Endometrial microvascular endothelial cells (primary cell): Measurements from ENCODE around the gene KRT27. TPM values are rescaled to one million over a fixed set of nuclear protein-coding genes. Genes with fewer than 3 reads are reported as not detected.

ENCODE experiments used
- in situ Hi-C: cut with HindIII; loops from 2 replicates; pipeline ENCODE4 v1.10.0; 2017; ENCODE audit warnings: low sequenced_read_pairs, low pct_unique_long_range_greater_than_20kb; ENCODE audit errors: inconsistent ontology term
- total RNA-seq: library from RNA; depleted of rRNA; stranded (reverse); fragments of >200 nt; gene quantifications from one replicate; pipeline ENCODE4 v1.2.3, GENCODE V29; 2015; ENCODE audit errors: inconsistent ontology term

The KRT27 gene
- total RNA-seq, 1 donor from 2014 or later = not detected

DNA sequence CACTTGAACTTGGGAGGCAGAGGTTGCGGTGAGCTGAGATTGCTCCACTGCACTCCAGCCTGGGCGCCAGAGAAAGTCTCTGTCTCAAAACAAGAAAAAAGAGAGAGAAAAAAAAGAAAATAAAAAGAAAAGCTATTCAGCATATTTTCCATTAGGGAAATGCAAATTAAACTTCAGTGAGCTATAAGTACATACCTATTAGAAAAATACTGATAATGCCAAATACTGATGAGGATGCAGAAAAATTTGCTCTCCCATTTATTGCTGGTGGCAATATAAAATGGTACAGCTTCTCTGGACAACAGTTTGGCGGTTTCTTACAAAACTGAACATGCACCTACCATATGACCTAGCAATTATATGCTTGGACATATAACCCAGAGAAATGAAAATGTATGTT is 30.3 kb upstream of the KRT27 start:
- in situ Hi-C loops = no loop called here

DNA sequence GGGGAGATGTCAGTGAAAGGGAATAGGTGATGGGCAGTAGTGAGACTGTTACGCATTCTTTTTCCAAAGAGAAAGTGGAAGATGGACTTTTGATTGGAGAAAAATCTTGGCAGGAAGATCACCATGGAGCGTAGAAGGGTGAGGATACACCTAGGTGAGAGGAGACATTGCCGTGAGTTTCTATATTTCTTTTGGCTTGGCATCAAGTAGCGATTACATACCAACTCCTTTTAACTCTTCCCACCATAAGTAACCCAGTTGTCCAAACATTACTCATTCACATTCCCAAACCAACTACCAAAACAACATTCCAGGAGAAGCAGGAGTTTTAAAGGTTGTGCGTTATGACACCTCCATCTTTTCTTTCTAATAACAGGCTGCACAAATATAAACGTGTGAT is 28.1 kb upstream of the KRT27 start:
- in situ Hi-C loops = no loop called here

DNA sequence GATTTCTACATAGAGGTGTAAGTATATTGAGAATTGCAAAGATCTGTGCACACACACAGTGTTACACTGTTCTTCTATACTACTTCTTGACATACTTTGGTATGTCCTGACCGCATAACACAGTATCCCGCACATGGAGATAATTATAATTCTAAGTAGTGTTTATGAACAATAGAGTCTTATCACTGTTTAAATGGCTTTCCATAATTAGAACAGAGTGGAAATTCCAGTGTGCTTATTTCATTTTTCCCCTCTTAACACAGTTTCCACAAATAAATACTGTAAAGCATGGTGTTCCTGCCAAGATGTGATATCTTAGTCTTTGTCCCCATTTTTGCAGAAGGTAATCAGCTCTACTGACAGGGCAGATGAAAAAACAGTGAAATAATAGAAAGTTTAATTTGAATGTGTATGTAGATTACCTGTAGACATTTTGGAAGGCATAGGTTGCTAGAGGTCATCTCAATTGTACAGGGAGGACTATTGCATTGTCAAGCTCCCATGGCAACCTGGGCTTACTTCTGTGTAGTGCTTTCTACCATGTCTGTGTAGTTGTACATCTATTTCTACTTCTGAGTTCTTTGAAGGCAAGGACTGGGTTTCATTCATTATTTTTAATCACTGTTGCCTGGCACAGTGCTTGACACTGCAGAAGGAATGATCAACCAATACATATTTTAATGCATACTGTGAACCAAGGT is 27.5 kb upstream of the KRT27 start:
- in situ Hi-C loops = no loop called here

DNA sequence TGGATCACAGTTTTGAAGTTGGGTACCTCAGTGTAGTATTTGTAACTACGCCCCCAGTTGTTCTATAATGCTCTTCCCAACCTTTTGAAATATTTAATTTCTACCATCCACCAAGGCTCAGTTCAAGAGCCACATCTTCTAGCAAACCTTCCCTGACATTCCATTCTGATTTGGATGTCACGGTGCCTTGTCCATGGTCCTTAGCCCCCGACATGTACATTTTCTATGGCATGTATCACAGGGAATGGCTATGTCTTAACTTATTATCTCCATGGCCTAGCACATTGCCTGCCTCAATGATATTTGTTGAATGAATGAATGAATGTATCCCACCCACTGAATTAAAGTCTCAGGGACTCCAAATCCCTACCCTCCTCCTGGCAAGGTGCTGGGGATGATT is 23.8 kb upstream of the KRT27 start:
- in situ Hi-C loops = no loop called here

DNA sequence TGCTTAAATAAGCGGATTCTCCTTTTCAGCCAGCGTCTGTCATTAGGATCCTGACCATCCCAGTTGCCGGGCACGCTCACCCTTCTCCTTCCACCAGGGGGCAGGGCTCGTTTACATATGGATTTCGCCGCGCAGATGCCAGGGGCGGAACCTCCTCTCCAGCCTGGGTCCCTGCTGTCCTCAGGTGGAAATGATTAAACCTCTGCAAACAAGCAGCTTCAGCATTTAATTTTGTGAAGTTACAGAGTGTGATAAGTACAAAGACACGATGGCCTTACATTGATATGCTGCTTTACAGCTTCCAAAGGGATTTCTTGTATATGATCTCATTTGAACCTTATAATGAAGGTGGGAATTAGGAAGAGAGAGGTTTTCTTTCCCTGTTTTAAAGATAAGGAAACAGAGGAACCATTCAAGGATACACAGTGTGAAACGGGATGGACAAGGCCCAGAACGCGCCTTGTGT is 21.3 kb upstream of the KRT27 start:
- in situ Hi-C loops = no loop called here

DNA sequence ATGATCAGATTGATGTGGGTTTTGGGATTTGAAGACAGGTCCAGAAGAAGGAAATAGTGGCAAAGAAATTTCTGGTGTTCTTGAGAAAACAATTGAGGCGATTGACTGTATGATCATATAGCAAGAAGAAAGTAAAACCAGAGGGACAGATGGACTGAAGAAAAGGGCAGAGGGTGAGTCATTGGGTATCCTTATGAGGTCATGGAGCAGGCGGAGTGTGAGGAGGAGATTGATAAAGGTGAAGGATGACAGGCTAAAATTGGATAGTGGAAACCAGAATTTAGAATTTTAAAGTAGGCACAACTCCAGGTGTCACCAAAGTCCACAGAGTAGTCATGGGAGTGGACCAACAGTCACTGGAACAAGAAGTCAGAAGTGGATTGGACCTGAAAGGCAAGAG is 18.8 kb upstream of the KRT27 start:
- in situ Hi-C loops = no loop called here

DNA sequence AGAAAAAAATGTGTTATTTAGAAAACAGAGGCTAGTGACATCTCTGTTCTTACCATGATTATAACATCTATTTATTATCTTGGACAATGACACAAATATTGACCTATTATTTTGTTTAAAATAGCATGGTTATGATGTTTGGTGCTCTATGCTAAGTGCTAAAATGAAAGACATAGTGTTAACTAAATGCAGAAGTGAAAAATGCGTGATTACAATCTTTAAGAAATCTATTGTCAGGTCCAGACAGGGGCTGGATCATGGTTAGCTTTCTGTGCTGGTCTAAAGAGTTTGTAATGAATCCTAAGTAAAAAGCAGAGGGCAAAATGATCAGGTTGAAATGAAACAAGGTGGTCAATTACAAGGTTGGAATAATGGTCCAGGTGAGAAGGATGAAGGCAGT is 18.0 kb upstream of the KRT27 start:
- in situ Hi-C loops = no loop called here

DNA sequence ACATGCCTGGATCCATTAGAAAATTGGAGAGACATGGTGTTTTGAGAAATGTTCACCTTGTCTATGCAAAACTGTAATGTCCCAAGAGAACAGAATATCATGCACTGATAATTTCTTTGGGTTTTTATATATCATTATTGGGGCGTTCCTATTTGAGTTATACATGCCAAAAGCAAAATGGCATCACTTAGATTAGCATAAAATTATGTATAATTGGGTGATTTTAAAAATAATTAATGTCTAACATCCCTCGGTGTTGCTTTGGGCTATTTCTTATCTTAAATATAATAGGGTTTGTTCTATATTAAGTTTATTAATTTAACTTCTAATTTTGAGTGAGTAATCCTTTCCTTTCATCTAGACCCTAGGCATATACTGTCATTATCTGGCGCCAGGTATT is 17.5 kb upstream of the KRT27 start, which contains the start of gene KRT28:
TSS of gene KRT28 (minus strand) at position 101 of the 400 bp plus-strand sequence. CDS start at position 35, 66 bp downstream.
- in situ Hi-C loops = no loop called here

DNA sequence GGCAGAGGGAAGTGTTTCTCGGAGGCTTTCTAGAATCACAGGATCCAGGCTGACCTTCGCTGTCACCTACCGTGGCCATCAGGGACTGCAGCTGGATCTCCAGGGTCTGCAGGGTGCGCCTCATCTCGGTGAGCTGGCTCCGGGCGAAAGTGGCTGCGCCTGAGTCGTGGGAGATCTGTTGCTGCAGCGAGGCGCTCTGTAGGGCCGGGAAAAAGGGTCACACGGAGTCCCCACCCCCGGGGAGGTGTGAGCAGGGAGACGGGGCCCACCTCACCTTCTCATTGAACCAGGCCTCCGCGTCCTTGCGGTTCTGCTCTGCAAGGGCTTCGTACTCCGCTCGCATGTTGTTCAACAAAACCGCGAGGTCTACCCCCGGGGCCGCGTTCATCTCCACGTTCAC is 14.5 kb upstream of the KRT27 start:
- in situ Hi-C loops = no loop called here

DNA sequence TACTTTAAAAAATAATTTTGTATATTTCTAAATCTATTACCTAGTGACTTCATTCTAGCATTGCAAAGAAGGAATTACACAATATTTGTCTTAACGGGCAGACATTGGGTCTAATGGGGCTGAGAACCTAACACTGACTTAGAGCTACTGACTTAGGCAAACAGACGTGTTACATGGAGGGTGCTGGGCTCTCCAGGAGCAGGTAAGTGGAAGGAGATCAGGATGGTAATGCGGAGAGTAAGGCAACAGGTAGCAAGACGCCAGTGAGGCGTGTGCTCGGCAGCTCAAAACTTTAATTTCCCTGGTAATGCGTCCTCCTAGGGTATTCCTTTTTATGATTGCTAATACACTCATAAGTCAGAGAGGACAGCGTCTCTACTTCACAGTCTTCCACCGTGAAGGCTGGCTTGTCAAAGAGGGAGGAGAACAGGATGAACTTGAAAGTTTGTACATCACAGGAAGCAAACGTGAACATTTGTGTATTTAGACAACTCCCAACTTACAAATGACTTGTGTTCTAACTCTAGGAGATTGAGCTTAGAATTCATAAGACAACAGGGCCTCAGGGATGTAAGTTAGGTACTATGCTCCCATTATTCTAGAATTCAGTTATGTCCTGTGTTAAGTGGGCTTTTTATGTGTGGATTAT is 12.8 kb upstream of the KRT27 start:
- in situ Hi-C loops = no loop called here

DNA sequence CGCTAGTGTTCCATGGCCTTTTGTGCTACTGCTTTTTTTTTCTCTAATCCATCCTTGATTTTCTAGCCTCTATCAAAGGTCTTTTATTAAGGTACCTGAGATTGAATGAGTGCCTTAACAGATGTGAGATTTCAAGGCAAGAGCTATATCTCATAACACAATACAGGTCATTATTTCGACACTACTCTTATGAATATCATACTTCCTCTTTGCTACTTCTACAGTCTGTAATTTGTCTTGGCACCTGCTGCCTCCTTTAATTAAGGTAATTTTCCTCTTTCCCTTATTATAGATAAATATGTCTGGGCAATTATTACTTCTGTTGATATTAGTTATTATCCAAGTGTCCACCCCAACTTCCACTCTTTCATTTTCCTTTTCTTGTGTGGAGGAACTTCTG is 12.1 kb upstream of the KRT27 start:
- in situ Hi-C loops = no loop called here

DNA sequence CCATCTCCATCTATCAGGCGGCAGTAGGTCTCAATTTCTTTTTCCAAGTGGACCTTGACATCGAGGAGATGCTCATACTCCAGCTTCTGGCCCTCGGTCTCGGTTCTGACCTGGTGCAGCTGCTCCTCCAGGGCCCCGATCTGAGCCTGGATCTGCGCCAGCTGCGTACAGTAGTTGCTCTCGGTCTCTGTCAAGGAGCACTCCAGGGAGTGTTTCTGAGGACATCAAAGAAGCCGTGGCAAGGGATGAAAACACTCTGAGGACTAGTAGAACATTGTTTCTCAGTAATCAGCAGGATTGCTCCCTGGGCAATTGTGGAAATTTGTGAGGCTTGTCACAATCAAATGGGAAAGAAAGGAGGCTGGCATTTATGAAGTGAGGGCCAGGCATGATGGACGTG is 11.5 kb upstream of the KRT27 start:
- in situ Hi-C loops = no loop called here

DNA sequence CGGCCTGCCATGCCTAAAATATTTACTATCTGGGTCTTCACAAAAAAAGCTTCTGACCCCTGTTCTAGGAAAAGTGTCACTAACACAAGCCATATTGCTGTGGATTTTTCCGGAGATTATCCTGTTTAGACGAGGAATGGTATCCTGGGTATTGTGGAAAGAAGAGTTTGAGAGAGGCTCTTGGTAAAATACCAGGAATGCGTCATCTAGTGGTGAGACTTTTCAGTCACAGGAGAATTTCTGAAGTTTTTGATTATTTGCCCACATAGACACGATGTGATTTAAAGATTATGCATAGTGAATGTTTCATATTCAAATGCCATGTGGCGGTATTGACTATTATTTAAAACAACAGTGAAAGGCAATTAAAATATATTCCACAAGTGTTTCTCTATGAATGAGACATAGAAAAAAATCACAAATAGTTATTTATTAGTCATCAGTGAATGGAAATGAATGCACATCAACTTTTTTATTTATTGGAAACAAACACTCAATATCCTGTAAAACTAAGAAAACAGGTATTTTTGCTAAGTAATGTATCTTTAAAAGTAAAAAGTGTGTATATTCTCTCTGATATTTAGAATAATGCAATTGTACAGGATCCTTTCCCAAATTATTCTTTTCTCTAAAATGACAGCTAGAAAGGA is 9.6 kb upstream of the KRT27 start:
- in situ Hi-C loops = no loop called here

DNA sequence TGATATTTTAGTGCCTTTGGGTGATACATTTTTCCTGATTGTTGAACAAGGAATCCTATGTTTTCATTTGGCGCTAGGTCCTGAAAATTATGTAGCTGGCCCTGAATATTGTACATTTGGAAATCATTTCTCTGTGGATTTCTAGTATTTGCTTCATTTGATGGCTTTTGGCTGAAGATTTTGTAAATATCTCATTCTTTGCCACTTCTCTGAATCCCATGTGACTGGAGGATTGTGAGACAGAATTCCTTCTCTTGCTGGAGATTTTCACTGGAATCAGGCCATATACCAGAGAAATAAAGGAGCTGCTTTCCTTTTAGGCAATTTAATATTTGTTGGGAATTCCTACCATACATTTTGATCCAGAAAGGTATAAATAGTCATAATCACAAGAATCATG is 8.8 kb upstream of the KRT27 start:
- in situ Hi-C loops = no loop called here

DNA sequence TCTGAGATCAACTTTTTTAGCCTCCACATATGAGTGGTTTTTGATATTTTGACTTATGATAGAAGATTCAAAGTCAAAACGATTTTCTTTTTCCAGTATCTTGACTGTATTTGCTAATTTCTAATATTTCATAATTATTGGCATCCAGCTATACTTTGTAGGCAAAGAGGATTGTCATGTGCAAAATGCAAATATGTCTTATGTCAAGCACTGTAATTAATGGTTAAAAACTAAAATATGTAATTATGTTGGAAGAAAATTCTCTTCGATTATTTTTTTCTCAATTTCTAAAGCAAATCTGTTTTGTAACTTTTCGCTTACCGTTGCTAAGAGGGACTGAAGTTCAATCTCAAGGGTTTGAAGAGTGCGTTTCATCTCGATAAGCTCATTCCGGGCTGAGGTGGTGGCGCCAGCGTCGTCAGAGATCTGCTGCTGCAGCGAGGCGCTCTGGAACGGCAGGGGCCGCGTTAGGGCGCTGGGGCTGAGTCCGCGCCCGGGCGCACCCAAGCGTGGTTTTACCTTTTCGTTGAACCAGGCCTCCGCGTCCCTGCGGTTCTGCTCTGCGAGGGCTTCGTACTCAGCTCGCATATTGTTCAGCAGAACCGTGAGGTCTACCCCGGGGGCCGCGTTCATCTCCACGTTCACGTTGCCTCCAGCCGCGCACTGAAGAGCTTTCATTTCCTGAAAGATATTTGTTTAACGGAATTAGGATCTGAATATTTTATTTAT is 3.0 kb downstream of the KRT27 start:
- in situ Hi-C loops = no loop called here

DNA sequence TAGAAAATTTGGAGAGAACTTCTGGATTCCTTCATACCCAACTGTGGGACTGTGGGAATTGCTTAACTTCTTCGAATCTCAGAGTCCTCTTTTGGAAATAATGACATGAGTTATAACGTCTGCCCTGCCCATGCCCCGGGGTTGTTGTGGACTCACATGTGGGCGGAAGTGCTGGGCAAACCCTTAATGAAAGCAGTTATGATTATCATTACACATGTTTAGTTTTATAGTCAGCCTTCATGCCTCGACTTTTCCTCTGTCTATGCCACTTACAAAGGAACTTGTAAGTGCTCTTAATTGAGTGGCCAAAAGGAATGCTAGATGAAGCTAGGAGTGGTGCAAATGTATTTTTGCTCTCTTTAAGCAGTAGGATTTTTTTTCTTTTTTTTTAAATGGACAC is 3.9 kb downstream of the KRT27 start:
- in situ Hi-C loops = no loop called here

DNA sequence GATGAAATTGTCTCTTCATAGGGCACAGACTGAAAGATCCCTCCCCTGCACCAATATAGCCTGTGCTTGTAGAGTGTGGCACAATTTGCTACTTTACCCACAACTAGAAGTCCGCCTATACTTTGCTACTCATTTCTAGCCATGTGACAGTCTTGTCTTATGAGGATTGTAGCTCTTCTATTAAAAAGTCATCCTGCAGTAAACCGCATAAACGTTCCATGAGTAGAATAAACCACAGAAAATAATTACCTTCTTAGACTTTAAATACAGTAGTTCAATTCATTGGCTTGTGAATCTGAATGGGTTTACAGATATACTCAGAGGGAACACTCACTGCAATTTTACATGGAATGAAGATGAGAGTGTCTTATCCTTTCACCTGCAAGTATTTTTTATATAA is 4.4 kb downstream of the KRT27 start:
- in situ Hi-C loops = no loop called here

DNA sequence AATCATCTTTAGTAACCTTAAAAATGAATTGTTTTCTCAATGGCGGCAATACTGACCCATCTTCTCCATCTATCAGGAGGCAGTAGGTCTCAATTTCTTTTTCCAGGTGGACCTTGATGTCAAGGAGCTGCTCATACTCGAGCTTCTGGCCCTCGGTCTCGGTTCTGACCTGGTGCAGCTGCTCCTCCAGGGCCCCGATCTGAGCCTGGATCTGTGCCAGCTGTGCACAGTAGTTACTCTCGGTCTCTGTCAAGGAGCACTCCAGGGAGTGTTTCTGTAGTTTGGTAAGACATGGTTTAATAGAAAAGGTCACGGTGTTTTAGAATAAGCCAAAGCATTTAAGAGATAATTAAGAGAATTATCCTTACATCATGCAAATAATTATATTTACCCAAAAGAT is 4.9 kb downstream of the KRT27 start:
- in situ Hi-C loops = no loop called here

DNA sequence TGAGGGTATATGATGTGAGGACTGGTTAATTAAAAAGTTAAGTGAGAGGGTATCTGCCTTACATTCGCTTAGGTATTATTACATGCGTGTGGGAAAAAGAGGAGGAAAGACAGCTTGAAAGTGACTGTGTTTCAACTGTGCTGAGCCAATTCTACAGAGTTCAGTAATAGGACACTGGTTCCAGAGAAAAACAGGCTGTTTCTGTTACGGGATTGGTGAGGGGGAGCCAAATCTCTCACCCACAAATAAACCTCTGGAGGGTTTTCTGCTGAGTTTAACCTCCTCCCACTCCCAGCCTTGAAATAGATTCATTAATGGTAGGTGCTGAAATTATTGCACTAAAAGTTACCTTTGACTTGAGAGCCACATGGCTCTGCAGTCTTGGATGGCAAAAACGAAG is 6.4 kb downstream of the KRT27 start:
- in situ Hi-C loops = no loop called here
